ENCODE data around the gene C1orf226. TPM values are rescaled to one million over a fixed set of nuclear protein-coding genes. Genes with fewer than 3 reads are reported as not detected.

Gene C1orf226
- total and polyA plus RNA-seq, 2 of the 8 experiments (the other 6 are each of a cell fraction or from before 2014, with no cell fraction given): 8.2 to 18.8 TPM

GRCh38 chr1:162335126-162335525, 46.4 kb upstream of the C1orf226 start:
- Histone ChIP-seq H3K9ac (replicated peaks in 1 of 4; ENCODE audit: extremely low read depth in 1 of 4, low read depth in 3 of 4, low read length in 3 of 4) (no peak overlapping the region), H3K79me2 (ENCODE audit: control insufficient read depth in 1 of 2, insufficient read depth in 2 of 2, low read length in 2 of 2) (no peaks in the 10 kb centered on the region), H3K4ac (replicated peaks; ENCODE audit: insufficient read length, low read depth, low read length) (no peak overlapping the region), H3K14ac (ENCODE audit: insufficient read length) (no peak overlapping the region), H3K79me1 (ENCODE audit: low read depth, low read length) (no peaks in the 10 kb centered on the region), H3K56ac (replicated peaks; ENCODE audit: insufficient read length, low read depth, low read length) (no peak overlapping the region), H3K27me3 (replicated peaks in 1 of 4; ENCODE audit: control insufficient read depth in 3 of 4, extremely low read depth in 1 of 4, insufficient read depth in 3 of 4, low read length in 3 of 4) (no peaks in the 10 kb centered on the region), H3K18ac (ENCODE audit: extremely low read depth, low read length) (no peak overlapping the region), H4K8ac (ENCODE audit: extremely low read depth, insufficient read depth, low read length) (no peak overlapping the region), H3K23ac (ENCODE audit: insufficient read length) (no peak overlapping the region), H2BK20ac (ENCODE audit: low read length) (no peak overlapping the region), H3K36me3 (ENCODE audit: control insufficient read depth in 2 of 4, insufficient read depth in 4 of 4, low read length in 3 of 4) (0 out of 8 replicates have a peak, but pooled peaks cover 0 to 2% (median 0%) of the 10 kb centered on the region in 4 experiments), H2BK5ac (ENCODE audit: low read depth, low read length) (no peak overlapping the region), H3K4me3 (ENCODE audit: extremely low read depth in 1 of 4, insufficient read depth in 2 of 4, low read depth in 3 of 4, low read length in 4 of 4) (no peak overlapping the region), H3K27ac (ENCODE audit: low read depth, low read length) (no peak overlapping the region), H4K20me1 (replicated peaks in 1 of 2; ENCODE audit: control insufficient read depth in 1 of 2, insufficient read depth in 2 of 2, low read length in 2 of 2) (no peaks in the 10 kb centered on the region), H3K23me2 (ENCODE audit: low read depth, low read length) (no peaks in the 10 kb centered on the region), H3K9me3 (ENCODE audit: insufficient read depth in 2 of 2, low read depth in 1 of 2, low read length in 1 of 2) (no peaks in the 10 kb centered on the region), H3K4me2 (ENCODE audit: insufficient read depth in 1 of 2, low read depth in 2 of 2, low read length in 2 of 2) (no peak overlapping the region), H3K4me1 (replicated peaks in 1 of 4; ENCODE audit: control insufficient read depth in 3 of 4, insufficient read depth in 4 of 4, low read length in 3 of 4) (no peaks in the 10 kb centered on the region), H2AK5ac (ENCODE audit: low read depth, low read length) (no peak overlapping the region), H2BK15ac (ENCODE audit: low read length) (no peak overlapping the region), H2BK120ac (replicated peaks; ENCODE audit: low read depth, low read length) (no peak overlapping the region), H4K91ac (replicated peaks; ENCODE audit: insufficient read length, low read length) (no peak overlapping the region), H2BK12ac (ENCODE audit: low read depth, low read length) (no peak overlapping the region), H4K5ac (ENCODE audit: insufficient read length, low read depth, low read length) (no peak overlapping the region), H2AFZ (ENCODE audit: low read length) (no peak overlapping the region)
- ChIA-PET CTCF (ENCODE audit: partially characterized antibody) (interaction anchor here (1.0 to 2.2 kb wide), 2 partner anchors 12 to 22 kb away, joined by 4 to 7 read pairs; no protein-coding TSS in a partner anchor), POLR2A (ENCODE audit: partially characterized antibody) (no interaction called here)
- FAIRE-seq: no peak
- WGBS, 2 experiments (ENCODE audit: extremely low coverage in 1 of 2, insufficient coverage in 1 of 2, insufficient read length in 1 of 2, insufficient replicate concordance in 2 of 2, low coverage in 1 of 2, low lambda C conversion rate in 2 of 2, missing lambda C conversion rate in 1 of 2): 96% methylated on average over 5 of the region's 5 CpGs; no CpG with 5 or more reads in 1 of the 2 experiments
- no peak for DNase-seq (ENCODE audit: low read depth in 1 of 2, low spot score in 2 of 2)

All from H1 (cell line).